H1 (cell line): ENCODE measurements around the gene SLCO2A1. TPM values are rescaled to one million over a fixed set of nuclear protein-coding genes. Genes with fewer than 3 reads are reported as not detected.
A peak's percentile ranks its signal among the peaks of the same experiment; 100 is the strongest.

ENCODE experiments used
- CTCF ChIA-PET: fragments of 300-600 bp; sonication (Branson Sonifier 250); formaldehyde crosslinking; loops from one replicate; lab custom pipeline; 2021; ENCODE audit not compliant: partially characterized antibody; lab: Charles Lee
- POLR2A ChIA-PET: fragments of 300-600 bp; sonication (Branson Sonifier 250); formaldehyde crosslinking; loops from one replicate; lab custom pipeline; 2021; ENCODE audit warnings: inconsistent platforms; ENCODE audit not compliant: partially characterized antibody; lab: Charles Lee
- DNase-seq, 2 experiments: peaks; one replicate each; pipeline versions ENCODE4 v3.0.0 to v3.0.0-alpha.2; 2010 to 2022; ENCODE audit warnings: low spot score in 2 of 2, low read depth in 1 of 2, mixed read lengths in 1 of 2
- FAIRE-seq: peaks from 2 replicates; lab custom pipeline; 2011; peaks lifted over from hg19 to GRCh38; lab: Jason Lieb, UNC
- H2AFZ ChIP-seq: 2 replicates; pipeline ENCODE4 v1.8.1; 2012; ENCODE audit warnings: low read length, inconsistent platforms
- H2AK5ac ChIP-seq: 2 replicates; pipeline ENCODE4 v1.6.1; 2013; ENCODE audit warnings: low read depth, low read length
- H2BK120ac ChIP-seq: replicated peaks from 2 replicates; pipeline ENCODE3; 2013; ENCODE audit warnings: low read depth, low read length, inconsistent platforms
- H2BK12ac ChIP-seq: 2 replicates; pipeline ENCODE4 v1.6.1; 2013; ENCODE audit warnings: low read depth, low read length
- H2BK15ac ChIP-seq: 2 replicates; pipeline ENCODE4 v1.6.1; 2013; ENCODE audit warnings: low read length
- H2BK20ac ChIP-seq: 2 replicates; pipeline ENCODE4 v1.6.1; 2013; ENCODE audit warnings: low read length
- H2BK5ac ChIP-seq: 2 replicates; pipeline ENCODE4 v1.6.1; 2013; ENCODE audit warnings: low read depth, low read length
- H3K14ac ChIP-seq: 2 replicates; pipeline ENCODE4 v1.6.1; 2013; ENCODE audit warnings: inconsistent platforms; ENCODE audit not compliant: insufficient read length
- H3K18ac ChIP-seq: 2 replicates; pipeline ENCODE4 v1.6.1; 2013; ENCODE audit warnings: low read length; ENCODE audit errors: extremely low read depth
- H3K23ac ChIP-seq: 2 replicates; pipeline ENCODE4 v1.6.1; 2013; ENCODE audit warnings: inconsistent platforms; ENCODE audit not compliant: insufficient read length
- H3K23me2 ChIP-seq: 2 replicates; pipeline ENCODE4 v1.6.1; 2013; ENCODE audit warnings: low read depth, low read length
- H3K27ac ChIP-seq: 2 replicates; pipeline ENCODE4 v1.6.1; 2011; ENCODE audit warnings: low read depth, low read length, inconsistent platforms
- H3K27me3 ChIP-seq, 4 experiments: replicated peaks in 1 of 4; 1 replicate in 1 of 4; 2 replicates in 3 of 4; pipeline versions ENCODE4 v1.6.1 to v1.8.1; 2011 to 2013; ENCODE audit warnings: low read length in 3 of 4, mild to moderate bottlenecking in 3 of 4, inconsistent platforms in 2 of 4, mixed read lengths in 2 of 4, moderate library complexity in 1 of 4; ENCODE audit not compliant: control insufficient read depth in 3 of 4, insufficient read depth in 3 of 4; ENCODE audit errors: extremely low read depth in 1 of 4
- H3K36me3 ChIP-seq, 4 experiments: 2 replicates each; pipeline versions ENCODE4 v1.6.1 to v1.8.1; 2011 to 2013; ENCODE audit warnings: mild to moderate bottlenecking in 4 of 4, low read length in 3 of 4, moderate library complexity in 2 of 4, control low read depth in 1 of 4, inconsistent platforms in 1 of 4; ENCODE audit not compliant: insufficient read depth in 4 of 4, control insufficient read depth in 2 of 4
- H3K4ac ChIP-seq: replicated peaks from 2 replicates; pipeline ENCODE3; 2013; ENCODE audit warnings: low read length, low read depth, mixed read lengths, inconsistent platforms; ENCODE audit not compliant: insufficient read length
- H3K4me1 ChIP-seq, 4 experiments: replicated peaks in 1 of 4; 1 replicate in 1 of 4; 2 replicates in 3 of 4; pipeline versions ENCODE4 v1.6.1 to v1.8.1; 2011 to 2013; ENCODE audit warnings: low read length in 3 of 4, inconsistent platforms in 2 of 4, mixed read lengths in 1 of 4; ENCODE audit not compliant: insufficient read depth in 4 of 4, control insufficient read depth in 3 of 4
- H3K4me2 ChIP-seq, 2 experiments: 2 replicates each; pipeline versions ENCODE4 v1.6.1 to v1.8.1; 2011 to 2013; ENCODE audit warnings: low read depth in 2 of 2, low read length in 2 of 2, control low read depth in 1 of 2, inconsistent platforms in 1 of 2, mild to moderate bottlenecking in 1 of 2; ENCODE audit not compliant: insufficient read depth in 1 of 2
- H3K4me3 ChIP-seq, 4 experiments: fragments of 200-600, 300-600 bp in 1 of 4; sonication (generic), shearing (Covaris generic), sonication (Bioruptor Twin) in 1 of 4; 2 replicates each; pipeline versions ENCODE4 v1.5.1 to v1.8.1; 2011 to 2016; ENCODE audit warnings: low read length in 4 of 4, low read depth in 3 of 4, control low read depth in 2 of 4, inconsistent platforms in 2 of 4, mild to moderate bottlenecking in 2 of 4, mixed read lengths in 1 of 4, moderate library complexity in 1 of 4; ENCODE audit not compliant: insufficient read depth in 2 of 4; ENCODE audit errors: extremely low read depth in 1 of 4
- H3K56ac ChIP-seq: replicated peaks from 2 replicates; pipeline ENCODE3; 2013; ENCODE audit warnings: low read depth, mild to moderate bottlenecking, mixed read lengths, low read length, inconsistent platforms; ENCODE audit not compliant: insufficient read length
- H3K79me1 ChIP-seq: 2 replicates; pipeline ENCODE4 v1.6.1; 2013; ENCODE audit warnings: low read depth, low read length, control low read depth
- H3K79me2 ChIP-seq, 2 experiments: 2 replicates each; pipeline versions ENCODE4 v1.6.1 to v1.8.1; 2012 to 2013; ENCODE audit warnings: low read length in 2 of 2, mild to moderate bottlenecking in 2 of 2, inconsistent platforms in 1 of 2; ENCODE audit not compliant: insufficient read depth in 2 of 2, control insufficient read depth in 1 of 2
- H3K9ac ChIP-seq, 4 experiments: replicated peaks in 1 of 4; 1 replicate in 1 of 4; 2 replicates in 3 of 4; pipeline versions ENCODE4 v1.6.1 to v1.8.1; 2011 to 2013; ENCODE audit warnings: low read depth in 3 of 4, low read length in 3 of 4, control low read depth in 2 of 4, mild to moderate bottlenecking in 2 of 4, moderate library complexity in 2 of 4, inconsistent platforms in 1 of 4; ENCODE audit errors: extremely low read depth in 1 of 4
- H3K9me3 ChIP-seq, 2 experiments: 2 replicates each; pipeline versions ENCODE4 v1.6.1 to v1.8.1; 2012 to 2013; ENCODE audit warnings: mild to moderate bottlenecking in 2 of 2, moderate library complexity in 2 of 2, control low read depth in 1 of 2, inconsistent platforms in 1 of 2, low read depth in 1 of 2, low read length in 1 of 2, mixed read lengths in 1 of 2; ENCODE audit not compliant: insufficient read depth in 2 of 2
- H4K20me1 ChIP-seq, 2 experiments: replicated peaks in 1 of 2; 2 replicates each; pipeline versions ENCODE3 to v1.8.1; 2011 to 2013; ENCODE audit warnings: inconsistent platforms in 2 of 2, low read length in 2 of 2, mild to moderate bottlenecking in 1 of 2; ENCODE audit not compliant: insufficient read depth in 2 of 2, control insufficient read depth in 1 of 2
- H4K5ac ChIP-seq: 2 replicates; pipeline ENCODE4 v1.6.1; 2013; ENCODE audit warnings: low read length, low read depth, mixed read lengths, inconsistent platforms; ENCODE audit not compliant: insufficient read length
- H4K8ac ChIP-seq: 2 replicates; pipeline ENCODE4 v1.8.0; 2013; ENCODE audit warnings: mild to moderate bottlenecking, moderate library complexity, low read length, inconsistent platforms; ENCODE audit not compliant: insufficient read depth; ENCODE audit errors: extremely low read depth
- H4K91ac ChIP-seq: replicated peaks from 2 replicates; pipeline ENCODE3; 2013; ENCODE audit warnings: low read length, mixed read lengths, inconsistent platforms; ENCODE audit not compliant: insufficient read length
- POU5F1 ChIP-seq: IDR thresholded peaks from 2 replicates; pipeline ENCODE4 v1.6.1; 2011; ENCODE audit warnings: low read depth, mild to moderate bottlenecking, low read length, moderate library complexity
- SIN3A ChIP-seq, 2 experiments: IDR thresholded peaks in 1 of 2; conservative IDR thresholded peaks in 1 of 2; 2 replicates each; pipeline ENCODE4 v1.6.1; 2011 to 2012; ENCODE audit warnings: low read length in 2 of 2, improper control_type of control experiment in 1 of 2, low read depth in 1 of 2, mild to moderate bottlenecking in 1 of 2
- SIRT6 ChIP-seq: IDR thresholded peaks from one replicate; pipeline ENCODE4 v1.7.1; 2012; ENCODE audit warnings: low read length, inconsistent platforms
- SP2 ChIP-seq: IDR thresholded peaks from 2 replicates; pipeline ENCODE4 v1.6.1; 2012; ENCODE audit warnings: mild to moderate bottlenecking, low read length, inconsistent platforms
- SP4 ChIP-seq: IDR thresholded peaks from 2 replicates; pipeline ENCODE4 v1.6.1; 2012; ENCODE audit warnings: low read length, inconsistent platforms
- TCF12 ChIP-seq: IDR thresholded peaks from 2 replicates; pipeline ENCODE4 v1.6.1; 2011; ENCODE audit warnings: low read depth, mild to moderate bottlenecking, low read length
- WGBS, 2 experiments: shearing (Covaris generic) in 1 of 2; methylation state at CpG; one replicate each; pipeline versions ENCODE4 v1.1.6 to v1.1.7; 2013 to 2015; ENCODE audit warnings: low lambda C conversion rate in 2 of 2, mixed read lengths in 2 of 2, inconsistent platforms in 1 of 2, low coverage in 1 of 2, missing lambda C conversion rate in 1 of 2; ENCODE audit not compliant: insufficient replicate concordance in 2 of 2, insufficient coverage in 1 of 2, insufficient read length in 1 of 2; ENCODE audit errors: extremely low coverage in 1 of 2, missing lambda C conversion rate in 1 of 2; 5-methylcytosine and 5-hydroxymethylcytosine counted together
- polyA plus RNA-seq, 7 experiments: library from polyadenylated mRNA; depleted of rRNA in 3 of 7; stranded (reverse) in 5 of 7; unstranded in 2 of 7; fragments of >200 nt in 5 of 7; fragments of 200-250 nt in 2 of 7; gene quantifications; 1 replicate in 5 of 7; 2 replicates in 1 of 7; 4 replicates in 1 of 7; pipeline versions ENCODE4 v1.2.1 to v1.2.3, GENCODE V29; 2011 to 2013; ENCODE audit warnings: missing spikeins in 2 of 7, mixed read lengths in 2 of 7
- total RNA-seq: library from RNA; stranded (reverse); fragmentation: NEBNext Ultra II Directional; extraction: Animal tissue kit (Norgen Biotek cat#: 25700); gene quantifications from 2 replicates; pipeline ENCODE4 v1.2.1, GENCODE V29; 2021

SLCO2A1 gene
- total and polyA plus RNA-seq, 2 of the 8 experiments (the other 6 are each of a cell fraction or from before 2014, with no cell fraction given), result 1.1 to 2.3 TPM

DNA sequence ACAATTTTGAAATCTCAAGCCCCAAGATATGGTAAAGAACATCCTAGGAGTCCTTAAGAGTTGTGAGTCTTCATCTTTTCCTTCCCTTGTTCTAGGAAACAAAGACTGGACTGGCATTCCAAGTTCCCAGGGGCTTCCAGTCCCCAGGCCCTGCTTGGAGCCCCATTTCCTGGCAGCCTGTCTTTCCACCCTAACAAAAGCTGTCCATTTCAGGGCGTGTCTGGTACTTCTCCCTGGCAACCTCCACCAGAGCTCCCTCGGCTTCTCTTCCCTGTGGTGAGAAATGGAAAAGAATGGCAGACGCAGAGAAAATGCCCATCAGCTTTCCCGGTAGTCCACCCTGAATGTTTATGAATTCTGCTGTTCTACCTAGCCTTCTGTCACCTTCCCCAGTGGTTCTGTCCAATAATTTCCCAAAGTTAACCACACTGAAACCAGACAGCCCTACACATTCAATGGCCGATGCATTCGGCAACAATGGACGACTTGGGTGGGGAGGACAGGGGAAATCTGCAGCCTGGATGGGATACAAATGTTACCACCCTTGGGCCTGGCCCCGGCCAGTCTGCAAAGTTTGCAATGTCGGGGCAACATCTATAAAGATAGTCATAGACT lies 140.9 kb downstream of the SLCO2A1 start:
- Histone ChIP-seq H3K14ac (no peak overlapping the region), H3K4me2 (no peak overlapping the region), H2BK5ac (no peak overlapping the region), H3K56ac (no peak overlapping the region), H3K18ac (no peak overlapping the region), H4K91ac (no peak overlapping the region), H2BK12ac (no peak overlapping the region), H2BK120ac (no peak overlapping the region), H3K9me3 (no peaks in the 10 kb centered on the region), H3K23ac (no peak overlapping the region), H3K4ac (no peak overlapping the region), H3K79me1 (peaks cover under 1% of the 10 kb centered on the region), H3K27me3 (peaks cover 2 to 12% (median 8%) of the 10 kb centered on the region in 4 experiments; a peak in 5 of 7 replicates), H2AK5ac (no peak overlapping the region), H2AFZ (no peak overlapping the region), H3K23me2 (no peaks in the 10 kb centered on the region; the same call in 1 of the 2 replicates), H3K9ac (no peak overlapping the region), H3K79me2 (no peaks in the 10 kb centered on the region), H2BK20ac (no peak overlapping the region), H3K27ac (no peak overlapping the region), H4K5ac (no peak overlapping the region), H2BK15ac (no peak overlapping the region), H4K20me1 (no peaks in the 10 kb centered on the region), H3K4me3 (no peak overlapping the region), H3K4me1 (peaks cover 0 to 11% (median 2%) of the 10 kb centered on the region in 4 experiments; a peak in 4 of 7 replicates), H4K8ac (no peak overlapping the region), H3K36me3 (no peaks in the 10 kb centered on the region)
- ChIA-PET POLR2A (no interaction called here), CTCF (interaction anchor here (1.0 to 1.5 kb wide), 2 partner anchors 24 to 56 kb away, joined by 3 to 4 read pairs; no protein-coding TSS in a partner anchor)
- peak in 1 of 2 experiments; percentile 30 for DNase-seq
- 90% methylated on average over 9 of the region's 9 CpGs; no CpG with 5 or more reads in 1 of the 2 experiments for WGBS, 2 experiments
- no peak for TF ChIP-seq SIN3A (conservative IDR thresholded peaks at IDR 0.05 in 1 of 2, IDR thresholded peaks at IDR 0.05 in 1 of 2; ENCODE audit: low read depth in 1 of 2, low read length in 2 of 2)
- no peak for TF ChIP-seq TCF12
- TF ChIP-seq SIRT6, result no peak
- TF ChIP-seq SP4, result no peak
- no peak for TF ChIP-seq POU5F1
- no peak for TF ChIP-seq SP2
- FAIRE-seq, result no peak
